ENCODE results near the gene RPAIN.

RPAIN gene

GRCh38 chr17:5405400-5405799 lies 14.6 kb upstream of the RPAIN start:
- H3K27me3 ChIP-seq (ENCODE audit: control insufficient read depth, insufficient read depth, low read length) = no peaks in the 10 kb centered on the region
- no peak overlapping the region for H3K9ac ChIP-seq (ENCODE audit: low read depth, low read length)
- no peak overlapping the region for H3K27ac ChIP-seq (ENCODE audit: low read depth, low read length)
- no peak overlapping the region for H3K4me3 ChIP-seq (ENCODE audit: low read depth, low read length)
- H3K9me3 ChIP-seq (ENCODE audit: control insufficient read depth, insufficient read depth, low read length) = no peaks in the 10 kb centered on the region
- no peaks in the 10 kb centered on the region for H3K4me1 ChIP-seq (ENCODE audit: control insufficient read depth, insufficient read depth, low read length)
- H3K36me3 ChIP-seq (ENCODE audit: control insufficient read depth, insufficient read depth, low read length) = peaks cover 95% of the 10 kb centered on the region

- Histone ChIP-seq H3K9me3 (ENCODE audit: control insufficient read depth, insufficient read depth, low read length) (no peaks in the 10 kb centered on the region), H3K9ac (ENCODE audit: low read depth, low read length) (no peak overlapping the region), H3K27ac (ENCODE audit: low read depth, low read length) (no peak overlapping the region), H3K4me3 (ENCODE audit: low read depth, low read length) (no peak overlapping the region), H3K27me3 (ENCODE audit: control insufficient read depth, insufficient read depth, low read length) (no peaks in the 10 kb centered on the region), H3K4me1 (ENCODE audit: control insufficient read depth, insufficient read depth, low read length) (no peaks in the 10 kb centered on the region), H3K36me3 (ENCODE audit: control insufficient read depth, insufficient read depth, low read length) (peaks cover 95% of the 10 kb centered on the region)
Observed at GRCh38 chr17:5408186-5408585, 11.8 kb upstream of the RPAIN start.

GRCh38 chr17:5410594-5411272 lies 9.2 kb upstream of the RPAIN start:
- no peaks in the 10 kb centered on the region for H3K27me3 ChIP-seq (ENCODE audit: control insufficient read depth, insufficient read depth, low read length)
- no peak overlapping the region for H3K9ac ChIP-seq (ENCODE audit: low read depth, low read length)
- H3K9me3 ChIP-seq (ENCODE audit: control insufficient read depth, insufficient read depth, low read length) = no peaks in the 10 kb centered on the region
- H3K4me1 ChIP-seq (ENCODE audit: control insufficient read depth, insufficient read depth, low read length) = no peaks in the 10 kb centered on the region
- peaks cover 95% of the 10 kb centered on the region for H3K36me3 ChIP-seq (ENCODE audit: control insufficient read depth, insufficient read depth, low read length)
- no peak overlapping the region for H3K27ac ChIP-seq (ENCODE audit: low read depth, low read length)
- no peak overlapping the region for H3K4me3 ChIP-seq (ENCODE audit: low read depth, low read length)

- Histone ChIP-seq H3K9me3 (ENCODE audit: control insufficient read depth, insufficient read depth, low read length) (no peaks in the 10 kb centered on the region), H3K4me3 (ENCODE audit: low read depth, low read length) (no peak overlapping the region), H3K27ac (ENCODE audit: low read depth, low read length) (no peak overlapping the region), H3K36me3 (ENCODE audit: control insufficient read depth, insufficient read depth, low read length) (peaks cover 83% of the 10 kb centered on the region), H3K4me1 (ENCODE audit: control insufficient read depth, insufficient read depth, low read length) (no peaks in the 10 kb centered on the region), H3K9ac (ENCODE audit: low read depth, low read length) (no peak overlapping the region), H3K27me3 (ENCODE audit: control insufficient read depth, insufficient read depth, low read length) (no peaks in the 10 kb centered on the region)
Observed at GRCh38 chr17:5413682-5414081, 6.3 kb upstream of the RPAIN start.

- Histone ChIP-seq H3K27ac (ENCODE audit: low read depth, low read length) (no peak overlapping the region), H3K36me3 (ENCODE audit: control insufficient read depth, insufficient read depth, low read length) (peaks cover 65% of the 10 kb centered on the region)
Observed at GRCh38 chr17:5416901-5417300, 3.1 kb upstream of the RPAIN start.

GRCh38 chr17:5418858-5419355 lies 1.1 kb upstream of the RPAIN start:
- Histone ChIP-seq H3K9me3 (ENCODE audit: control insufficient read depth, insufficient read depth, low read length) (no peaks in the 10 kb centered on the region), H3K4me1 (ENCODE audit: control insufficient read depth, insufficient read depth, low read length) (no peaks in the 10 kb centered on the region), H3K36me3 (ENCODE audit: control insufficient read depth, insufficient read depth, low read length) (peaks cover 65% of the 10 kb centered on the region), H3K4me3 (ENCODE audit: low read depth, low read length) (peak overlapping the region; percentile 95), H3K27ac (ENCODE audit: low read depth, low read length) (peak overlapping the region; percentile 89), H3K9ac (ENCODE audit: low read depth, low read length) (peak overlapping the region; percentile 94), H3K27me3 (ENCODE audit: control insufficient read depth, insufficient read depth, low read length) (no peaks in the 10 kb centered on the region)

More at GRCh38 chr17:5416901-5417300, 3.1 kb upstream of the RPAIN start:
- Histone ChIP-seq H3K4me1 (ENCODE audit: control insufficient read depth, insufficient read depth, low read length) (no peaks in the 10 kb centered on the region), H3K4me3 (ENCODE audit: low read depth, low read length) (no peak overlapping the region), H3K27me3 (ENCODE audit: control insufficient read depth, insufficient read depth, low read length) (no peaks in the 10 kb centered on the region), H3K9ac (ENCODE audit: low read depth, low read length) (no peak overlapping the region), H3K9me3 (ENCODE audit: control insufficient read depth, insufficient read depth, low read length) (no peaks in the 10 kb centered on the region)

- Histone ChIP-seq H3K27me3 (ENCODE audit: control insufficient read depth, insufficient read depth, low read length) (no peaks in the 10 kb centered on the region), H3K36me3 (ENCODE audit: control insufficient read depth, insufficient read depth, low read length) (peaks cover 65% of the 10 kb centered on the region), H3K9me3 (ENCODE audit: control insufficient read depth, insufficient read depth, low read length) (no peaks in the 10 kb centered on the region), H3K27ac (ENCODE audit: low read depth, low read length) (peak within 1 kb of the TSS; percentile 91), H3K9ac (ENCODE audit: low read depth, low read length) (peak within 1 kb of the TSS; percentile 94), H3K4me3 (ENCODE audit: low read depth, low read length) (peak within 1 kb of the TSS; percentile 95), H3K4me1 (ENCODE audit: control insufficient read depth, insufficient read depth, low read length) (no peaks in the 10 kb centered on the region)
Observed at GRCh38 chr17:5419356-5419958, 525 bp upstream of the RPAIN start, which contains the start of gene NUP88. Gene NUP88, minus strand, starts transcription at chr17:5419662. Its CDS starts 12 bp downstream, at chr17:5419650.

- Histone ChIP-seq H3K9me3 (ENCODE audit: control insufficient read depth, insufficient read depth, low read length) (no peaks in the 10 kb centered on the region), H3K4me1 (ENCODE audit: control insufficient read depth, insufficient read depth, low read length) (no peaks in the 10 kb centered on the region), H3K27me3 (ENCODE audit: control insufficient read depth, insufficient read depth, low read length) (no peaks in the 10 kb centered on the region), H3K9ac (ENCODE audit: low read depth, low read length) (no peak overlapping the region), H3K4me3 (ENCODE audit: low read depth, low read length) (no peak overlapping the region), H3K36me3 (ENCODE audit: control insufficient read depth, insufficient read depth, low read length) (peaks cover 66% of the 10 kb centered on the region), H3K27ac (ENCODE audit: low read depth, low read length) (no peak overlapping the region)
Observed at GRCh38 chr17:5422505-5422904, 2.5 kb downstream of the RPAIN start.

GRCh38 chr17:5424909-5425308 lies 4.9 kb downstream of the RPAIN start:
- Histone ChIP-seq H3K4me3 (ENCODE audit: low read depth, low read length) (no peak overlapping the region), H3K9me3 (ENCODE audit: control insufficient read depth, insufficient read depth, low read length) (no peaks in the 10 kb centered on the region), H3K4me1 (ENCODE audit: control insufficient read depth, insufficient read depth, low read length) (no peaks in the 10 kb centered on the region), H3K36me3 (ENCODE audit: control insufficient read depth, insufficient read depth, low read length) (peaks cover 88% of the 10 kb centered on the region), H3K27ac (ENCODE audit: low read depth, low read length) (no peak overlapping the region), H3K27me3 (ENCODE audit: control insufficient read depth, insufficient read depth, low read length) (no peaks in the 10 kb centered on the region), H3K9ac (ENCODE audit: low read depth, low read length) (no peak overlapping the region)

- no peak overlapping the region for H3K9ac ChIP-seq (ENCODE audit: low read depth, low read length)
- no peaks in the 10 kb centered on the region for H3K9me3 ChIP-seq (ENCODE audit: control insufficient read depth, insufficient read depth, low read length)
- no peak overlapping the region for H3K27ac ChIP-seq (ENCODE audit: low read depth, low read length)
- H3K27me3 ChIP-seq (ENCODE audit: control insufficient read depth, insufficient read depth, low read length) = no peaks in the 10 kb centered on the region
- no peaks in the 10 kb centered on the region for H3K4me1 ChIP-seq (ENCODE audit: control insufficient read depth, insufficient read depth, low read length)
- no peak overlapping the region for H3K4me3 ChIP-seq (ENCODE audit: low read depth, low read length)
- H3K36me3 ChIP-seq (ENCODE audit: control insufficient read depth, insufficient read depth, low read length) = peaks cover 94% of the 10 kb centered on the region
Observed at GRCh38 chr17:5425826-5426225, 5.8 kb downstream of the RPAIN start.

- no peaks in the 10 kb centered on the region for H3K4me1 ChIP-seq (ENCODE audit: control insufficient read depth, insufficient read depth, low read length)
- no peaks in the 10 kb centered on the region for H3K27me3 ChIP-seq (ENCODE audit: control insufficient read depth, insufficient read depth, low read length)
- H3K4me3 ChIP-seq (ENCODE audit: low read depth, low read length) = no peak overlapping the region
- H3K9ac ChIP-seq (ENCODE audit: low read depth, low read length) = no peak overlapping the region
- no peak overlapping the region for H3K27ac ChIP-seq (ENCODE audit: low read depth, low read length)
- H3K36me3 ChIP-seq (ENCODE audit: control insufficient read depth, insufficient read depth, low read length) = peaks cover 95% of the 10 kb centered on the region
- H3K9me3 ChIP-seq (ENCODE audit: control insufficient read depth, insufficient read depth, low read length) = no peaks in the 10 kb centered on the region
Observed at GRCh38 chr17:5429191-5429887, 9.4 kb downstream of the RPAIN start.
